DMS53 treated with DMSO at 0.1 percent for 48 hours (cell line): Measurements from ENCODE around the gene TNNC1.

ENCODE experiments used
- DNase-seq: peaks from one replicate; lab custom pipeline; 2025; ENCODE audit not compliant: unreplicated experiment; lab: John Stamatoyannopoulos, UW

The TNNC1 gene

GRCh38 chr3:52443791-52444687 lies 9.8 kb downstream of the TNNC1 start:
- no peak for DNase-seq

- DNase-seq: no peak
These were observed 10.6 kb downstream of the TNNC1 start for GRCh38 chr3:52443268-52443610.

GRCh38 chr3:52442409-52443267 lies 11.2 kb downstream of the TNNC1 start:
- no peak for DNase-seq

- DNase-seq: no peak
These were observed 12.0 kb downstream of the TNNC1 start for GRCh38 chr3:52441772-52442332.

GRCh38 chr3:52441091-52441771 lies 12.6 kb downstream of the TNNC1 start:
- DNase-seq: no peak

GRCh38 chr3:52440671-52441070 lies 13.2 kb downstream of the TNNC1 start:
- no peak for DNase-seq

- no peak for DNase-seq
These were observed 13.6 kb downstream of the TNNC1 start for GRCh38 chr3:52440249-52440551.

GRCh38 chr3:52439426-52440248 lies 14.2 kb downstream of the TNNC1 start:
- no peak for DNase-seq

- DNase-seq: no peak
These were observed 15.0 kb downstream of the TNNC1 start for GRCh38 chr3:52438579-52439425.

GRCh38 chr3:52438104-52438376 lies 15.8 kb downstream of the TNNC1 start:
- DNase-seq: no peak

GRCh38 chr3:52437326-52438103 lies 16.3 kb downstream of the TNNC1 start:
- DNase-seq: no peak

- DNase-seq: no peak
These were observed 17.2 kb downstream of the TNNC1 start for GRCh38 chr3:52436500-52437149.

GRCh38 chr3:52435246-52436101 lies 18.4 kb downstream of the TNNC1 start:
- no peak for DNase-seq

- no peak for DNase-seq
These were observed 19.2 kb downstream of the TNNC1 start for GRCh38 chr3:52434491-52435115.

GRCh38 chr3:52433996-52434479 lies 19.8 kb downstream of the TNNC1 start:
- no peak for DNase-seq

- DNase-seq: no peak
These were observed 20.4 kb downstream of the TNNC1 start for GRCh38 chr3:52433328-52433995.
